HG02610 (cell line): ENCODE measurements around the gene CPNE7.
"Not testable (repeated sequence)": the region's sequence is repeated elsewhere in the genome, so short reads cannot be mapped to it uniquely, and the experiment has no call there.

Experiments used
- ATAC-seq: cut with Tn5 transposase; IDR thresholded peaks from one replicate; pipeline ENCODE4 v1.9.1; 2021; ENCODE audit warnings: mild to moderate bottlenecking, moderate library complexity; ENCODE audit not compliant: unreplicated experiment

Gene CPNE7

GRCh38 chr16:89621136-89621697 lies 45.7 kb downstream of the CPNE7 start:
- ATAC-seq, result no peak

DNA sequence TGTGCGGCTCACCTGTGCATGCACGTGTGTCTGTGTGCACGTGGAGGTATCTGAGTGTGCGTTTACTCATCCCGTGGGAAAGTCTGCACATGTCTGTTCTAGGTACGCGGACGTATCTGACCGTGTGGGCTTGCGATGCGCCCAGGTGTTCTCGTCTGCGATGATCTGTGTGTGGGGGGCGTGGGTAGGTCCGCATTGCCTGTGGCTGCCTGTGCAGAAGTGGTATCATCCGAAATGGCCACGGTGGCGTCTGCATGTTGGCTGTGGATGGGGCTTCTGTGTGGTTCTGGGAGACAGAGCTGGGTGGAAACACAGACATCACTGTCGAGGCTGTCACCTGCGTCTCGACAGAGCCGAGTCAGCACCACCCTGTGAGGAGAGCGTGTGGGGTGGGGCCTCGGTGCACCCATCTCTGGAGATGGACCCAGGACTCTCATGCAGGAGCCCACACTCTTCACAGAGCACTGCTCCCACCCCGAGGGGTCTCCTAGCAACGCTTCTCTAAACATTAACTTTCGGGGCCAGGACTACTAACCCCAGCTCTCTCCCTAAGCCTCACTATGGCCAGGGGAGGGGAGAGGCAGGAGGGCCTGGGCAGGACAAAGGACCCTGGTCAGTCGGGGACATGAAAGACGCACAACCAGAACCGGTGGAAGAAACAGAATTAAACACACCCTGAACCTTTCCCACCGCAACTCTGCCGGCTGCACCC lies 46.3 kb downstream of the CPNE7 start:
- ATAC-seq, result no peak

- ATAC-seq, result no peak
Observed at GRCh38 chr16:89623511-89624261, 48.1 kb downstream of the CPNE7 start.

GRCh38 chr16:89624777-89625761 lies 49.5 kb downstream of the CPNE7 start:
- no peak for ATAC-seq

DNA sequence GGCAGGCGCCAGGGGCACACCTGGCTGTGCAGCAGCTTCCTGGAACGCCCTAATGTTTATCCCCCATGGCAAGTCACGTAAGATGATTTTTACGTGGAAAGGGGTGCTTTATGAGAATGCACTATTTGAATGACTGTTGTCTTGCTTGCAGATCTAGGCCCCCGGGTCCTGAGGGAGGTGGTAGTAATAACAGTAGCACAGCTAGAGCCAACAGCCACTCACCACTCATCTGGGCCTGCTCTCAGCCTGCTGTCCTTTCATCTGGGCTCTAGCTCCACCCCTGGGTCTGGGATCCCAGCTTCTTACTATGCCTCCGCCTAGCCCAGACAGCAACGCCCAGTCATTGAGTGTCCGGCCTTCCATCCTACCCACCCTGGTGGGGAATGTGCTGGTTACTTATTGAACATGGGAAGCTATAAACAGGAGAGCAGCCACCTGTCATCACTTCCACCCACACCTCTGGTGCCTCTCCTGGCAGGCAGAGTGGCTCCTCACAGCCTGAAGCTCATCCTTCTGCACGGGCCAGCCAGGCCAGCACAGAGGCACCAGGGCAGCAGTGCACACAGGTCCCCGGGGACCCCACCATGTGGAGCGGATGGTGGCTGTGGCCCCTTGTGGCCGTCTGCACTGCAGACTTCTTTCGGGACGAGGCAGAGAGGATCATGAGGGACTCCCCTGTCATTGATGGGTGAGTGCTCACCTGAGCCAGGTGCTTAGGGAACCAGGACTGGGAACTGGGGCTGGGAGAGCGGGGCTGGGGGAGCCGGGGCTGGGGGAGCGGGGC lies 54.5 kb downstream of the CPNE7 start:
- ATAC-seq, result no peak

DNA sequence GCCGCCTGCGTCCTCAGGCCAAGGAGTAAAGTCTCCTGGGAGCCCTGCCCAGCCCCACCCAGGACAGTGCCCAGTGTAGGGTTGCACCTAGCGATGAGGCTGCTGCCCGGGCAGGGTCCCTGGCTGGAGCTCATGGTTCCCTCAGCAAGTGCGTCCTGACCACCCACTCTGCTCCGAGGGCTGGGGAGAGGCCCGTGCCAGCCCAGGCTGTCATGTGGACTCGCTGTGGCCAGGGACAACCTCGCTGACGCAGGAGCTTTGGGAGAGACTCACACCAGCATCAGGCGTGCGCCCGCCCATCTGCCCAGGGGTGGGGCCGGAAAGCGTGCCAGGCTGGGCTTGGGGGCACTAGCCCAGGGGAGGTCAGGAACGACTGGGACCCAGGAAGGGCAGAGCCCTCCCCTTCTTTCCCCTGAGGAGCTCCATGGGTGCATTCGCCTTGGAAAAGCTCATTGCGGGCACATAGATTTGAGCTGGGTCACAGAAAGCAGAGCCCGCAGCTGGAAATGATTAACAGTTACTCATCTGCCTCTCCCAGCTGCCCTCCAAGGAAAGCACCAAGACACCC lies 57.6 kb downstream of the CPNE7 start:
- ATAC-seq, result no peak

DNA sequence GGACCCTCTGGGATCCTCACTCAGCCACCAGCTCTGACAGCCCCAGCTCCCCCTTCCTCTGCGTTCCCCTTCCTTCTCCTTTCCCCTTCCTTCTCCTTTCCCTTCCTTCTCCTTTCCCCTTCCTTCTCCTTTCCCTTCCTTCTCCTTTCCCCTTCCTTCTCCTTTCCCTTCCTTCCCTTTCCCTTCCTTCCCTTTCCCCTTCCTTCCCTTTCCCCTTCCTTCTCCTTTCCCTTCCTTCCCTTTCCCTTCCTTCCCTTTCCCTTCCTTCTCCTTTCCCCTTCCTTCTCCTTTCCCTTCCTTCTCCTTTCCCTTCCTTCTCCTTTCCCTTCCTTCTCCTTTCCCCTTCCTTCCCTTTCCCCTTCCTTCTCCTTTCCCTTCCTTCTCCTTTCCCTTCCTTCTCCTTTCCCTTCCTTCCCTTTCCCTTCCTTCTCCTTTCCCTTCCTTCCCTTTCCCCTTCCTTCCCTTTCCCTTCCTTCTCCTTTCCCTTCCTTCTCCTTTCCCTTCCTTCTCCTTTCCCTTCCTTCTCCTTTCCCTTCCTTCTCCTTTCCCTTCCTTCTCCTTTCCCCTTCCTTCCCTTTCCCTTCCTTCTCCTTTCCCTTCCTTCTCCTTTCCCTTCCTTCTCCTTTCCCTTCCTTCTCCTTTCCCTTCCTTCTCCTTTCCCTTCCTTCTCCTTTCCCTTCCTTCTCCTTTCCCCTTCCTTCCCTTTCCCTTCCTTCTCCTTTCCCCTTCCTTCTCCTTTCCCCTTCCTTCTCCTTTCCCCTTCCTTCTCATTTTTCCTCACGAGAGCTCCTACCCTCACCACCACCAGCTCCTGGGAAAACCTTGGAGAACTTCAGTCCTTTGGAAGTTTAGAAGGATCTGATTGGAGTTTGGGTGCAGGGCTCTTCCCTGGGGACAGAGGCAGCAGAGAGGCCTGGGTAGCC lies 59.2 kb downstream of the CPNE7 start:
- ATAC-seq, result not testable (repeated sequence)

DNA sequence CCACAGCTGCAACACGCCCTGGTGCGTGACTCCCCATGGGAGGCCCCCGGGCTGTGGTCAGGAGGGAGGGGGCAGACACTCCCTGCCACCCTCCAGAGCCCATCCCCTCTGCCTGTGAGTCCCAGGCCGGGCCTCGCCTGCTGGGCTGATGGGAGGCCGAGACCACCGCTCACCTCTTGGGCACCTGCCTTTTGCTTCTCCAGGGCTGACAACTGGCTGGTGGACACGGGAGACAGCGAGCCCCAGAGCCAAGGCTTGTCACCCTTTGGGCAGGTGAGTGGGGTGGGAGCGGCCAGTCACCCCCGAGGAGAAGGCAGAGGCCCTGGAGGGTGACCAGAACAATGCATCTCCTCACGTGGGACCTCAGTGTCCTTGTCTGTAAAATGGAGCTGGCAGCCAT lies 61.1 kb downstream of the CPNE7 start:
- ATAC-seq, result no peak

DNA sequence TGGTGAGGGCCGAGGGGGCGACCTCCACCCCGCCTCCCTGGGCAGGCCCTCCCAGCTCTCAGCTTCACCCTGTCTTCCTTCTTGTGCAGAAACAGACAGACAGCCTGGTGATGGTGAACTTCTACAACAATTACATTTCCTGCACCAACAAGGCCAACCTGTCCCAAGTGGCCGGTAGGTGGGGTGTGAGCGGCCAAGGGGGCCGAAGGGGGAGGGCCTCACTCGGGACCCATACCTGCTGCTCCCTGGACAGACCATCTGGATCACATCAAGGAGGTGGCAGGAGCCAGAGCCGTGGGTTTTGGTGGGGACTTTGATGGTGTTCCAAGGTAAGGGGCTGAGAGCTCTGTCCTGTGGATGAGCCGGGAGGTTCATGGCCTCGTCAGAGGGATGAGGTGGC lies 61.8 kb downstream of the CPNE7 start:
- no peak for ATAC-seq

- ATAC-seq, result no peak
Observed at GRCh38 chr16:89638455-89638854, 62.9 kb downstream of the CPNE7 start.

GRCh38 chr16:89639385-89639784 lies 63.8 kb downstream of the CPNE7 start:
- no peak for ATAC-seq

DNA sequence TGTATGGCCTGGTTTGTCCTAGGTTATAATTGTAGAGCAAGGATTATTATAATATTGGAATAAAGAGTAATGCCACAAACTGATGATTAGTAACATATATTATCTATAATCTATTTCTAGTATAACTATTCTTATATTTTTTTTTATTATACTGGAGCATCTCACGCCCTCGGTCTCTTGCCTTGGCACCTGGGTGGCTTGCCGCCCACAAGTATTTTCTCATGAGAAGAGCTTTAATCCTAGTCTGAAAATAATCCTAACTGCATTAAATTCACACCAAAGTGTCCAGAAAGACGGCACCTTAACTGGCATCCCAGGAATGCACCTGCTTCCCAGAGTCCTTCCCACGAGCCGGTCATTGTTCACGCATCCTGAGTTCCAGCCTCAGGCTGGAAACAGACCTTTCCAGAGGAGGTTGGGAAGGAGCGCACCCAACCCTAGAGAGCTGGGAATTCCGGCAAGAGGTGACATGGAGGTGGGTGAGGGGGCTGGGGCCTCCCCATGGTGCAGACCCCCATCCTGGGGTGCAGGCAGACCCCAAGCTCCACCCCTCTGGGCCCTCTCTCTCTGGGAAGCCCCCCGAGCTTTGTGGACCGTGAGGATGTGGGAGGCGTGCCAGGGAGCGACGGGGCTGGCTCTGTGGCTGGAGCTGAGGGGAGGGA lies 66.0 kb downstream of the CPNE7 start:
- ATAC-seq, result no peak

GRCh38 chr16:89642574-89642973 lies 67.0 kb downstream of the CPNE7 start:
- no peak for ATAC-seq

DNA sequence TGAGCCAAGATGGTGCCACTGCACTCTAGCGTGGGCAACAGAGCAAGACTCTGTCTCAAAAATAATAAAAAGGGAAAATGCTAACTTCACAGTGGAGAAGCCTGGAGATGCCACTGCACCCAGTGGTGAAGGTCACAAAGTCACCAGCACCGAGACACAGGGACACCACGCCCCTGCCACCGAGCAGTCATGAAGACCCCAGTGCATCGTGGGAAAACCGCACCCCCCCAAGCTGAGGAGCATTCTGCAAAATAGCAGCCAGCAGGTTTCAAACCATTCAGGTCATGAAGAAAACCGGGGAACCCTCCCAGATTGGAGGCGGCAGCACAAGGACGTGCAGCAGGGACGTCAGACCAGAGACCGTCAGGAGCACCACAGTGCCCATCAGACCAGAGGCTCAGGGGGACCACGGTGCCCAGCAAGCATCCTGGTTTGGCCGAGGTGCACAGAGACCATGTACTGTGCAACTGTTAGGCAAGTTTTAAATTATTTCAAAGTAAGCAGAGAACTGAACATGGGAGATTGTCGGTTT lies 68.3 kb downstream of the CPNE7 start:
- no peak for ATAC-seq

DNA sequence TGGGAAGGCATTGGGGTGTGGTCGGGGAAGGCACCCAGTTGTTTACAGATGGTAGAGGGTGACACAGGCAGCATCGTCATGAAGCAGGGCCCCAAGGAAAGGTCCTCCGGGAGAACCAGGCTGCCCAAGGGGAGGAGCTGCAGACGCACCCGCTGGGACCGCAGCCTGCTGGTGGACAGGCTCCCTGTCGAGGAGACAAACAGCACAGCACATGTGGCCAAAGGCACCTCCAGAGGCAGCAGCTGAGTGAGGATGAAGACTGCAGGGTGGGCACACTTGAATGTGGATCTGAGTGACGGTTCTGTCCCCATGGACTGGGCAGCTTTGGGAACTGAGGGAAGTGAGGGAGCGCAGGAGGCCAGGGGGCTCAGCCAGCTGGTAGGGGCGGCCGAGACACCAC lies 69.6 kb downstream of the CPNE7 start:
- ATAC-seq, result no peak

DNA sequence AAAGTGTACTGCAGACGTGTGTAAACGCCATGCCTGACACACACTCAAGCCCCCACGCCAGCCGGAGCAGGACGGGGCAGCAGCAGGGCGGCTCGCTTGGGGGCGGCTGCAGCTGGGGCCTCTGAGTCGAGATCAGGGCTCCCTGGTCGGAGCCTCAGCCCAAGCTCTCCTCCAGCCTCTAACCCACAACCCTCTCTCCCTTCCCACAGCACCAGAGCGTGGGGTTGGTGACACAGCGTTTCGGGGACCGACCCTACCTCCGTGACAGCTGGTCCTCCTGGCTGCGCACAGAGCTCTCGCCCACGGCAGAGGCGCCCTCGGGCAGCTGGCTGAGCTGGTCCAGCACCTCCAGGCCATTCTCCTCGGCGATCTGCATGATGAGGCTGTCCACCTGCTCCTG lies 70.7 kb downstream of the CPNE7 start:
- no peak for ATAC-seq
